Endothelial cell of umbilical vein (primary cell): Measurements from ENCODE around the gene HOXA10. TPM values are rescaled to one million over a fixed set of nuclear protein-coding genes. Genes with fewer than 3 reads are reported as not detected.

Source experiments
- BruUV-seq: library from RNA; stranded (reverse); fragments of 400-500 nt; replicated peaks from 2 replicates; lab custom pipeline; 2021; lab: Mats Ljungman, UMichigan
- CTCF ChIA-PET: fragments of 300-600, 350-600 bp; sonication (Branson Sonifier 250); formaldehyde crosslinking; loops from one replicate; lab custom pipeline; 2021; ENCODE audit warnings: antibody characterized with exemption, inconsistent platforms; lab: Charles Lee
- POLR2A ChIA-PET: fragments of 300-600, 350-600 bp; sonication (Branson Sonifier 250); formaldehyde crosslinking; loops from one replicate; lab custom pipeline; 2021; ENCODE audit warnings: antibody characterized with exemption, inconsistent platforms; lab: Charles Lee
- DNase-seq: peaks from one replicate; pipeline ENCODE4 v3.0.0-alpha.2; 2011; ENCODE audit warnings: low read depth, low spot score
- FAIRE-seq: peaks from 2 replicates; lab custom pipeline; 2011; peaks lifted over from hg19 to GRCh38; lab: Jason Lieb, UNC
- H2AFZ ChIP-seq: 2 replicates; pipeline ENCODE4 v1.6.0; 2012; ENCODE audit warnings: low read depth, low read length, control low read depth, inconsistent platforms
- H3K27ac ChIP-seq: 2 replicates; pipeline ENCODE4 v1.5.1; 2011; ENCODE audit warnings: low read depth, mild to moderate bottlenecking, control low read depth, low read length, moderate library complexity; ENCODE audit not compliant: insufficient read depth
- H3K27me3 ChIP-seq, 2 experiments: 2 replicates each; pipeline versions ENCODE4 v1.6.0 to v1.6.1; 2011; ENCODE audit warnings: low read length in 2 of 2, mixed read lengths in 1 of 2; ENCODE audit not compliant: control insufficient read depth in 2 of 2, insufficient read depth in 2 of 2
- H3K36me3 ChIP-seq, 2 experiments: 2 replicates in 1 of 2; 3 replicates in 1 of 2; pipeline ENCODE4 v1.5.1; 2011; ENCODE audit warnings: low read length in 2 of 2, mild to moderate bottlenecking in 1 of 2, moderate library complexity in 1 of 2; ENCODE audit not compliant: control insufficient read depth in 2 of 2, insufficient read depth in 2 of 2; ENCODE audit errors: extremely low read depth in 1 of 2
- H3K4me1 ChIP-seq: 3 replicates; pipeline ENCODE4 v1.5.1; 2011; ENCODE audit warnings: mild to moderate bottlenecking, low read length; ENCODE audit not compliant: control insufficient read depth, insufficient read depth; ENCODE audit errors: extremely low read depth
- H3K4me2 ChIP-seq: 2 replicates; pipeline ENCODE4 v1.6.1; 2011; ENCODE audit warnings: low read length, control low read depth, mixed read lengths; ENCODE audit not compliant: insufficient read depth
- H3K4me3 ChIP-seq, 3 experiments: fragments of 200-600 bp in 1 of 3; sonication (generic), shearing (Covaris generic) in 1 of 3; replicated peaks in 1 of 3; 2 replicates each; pipeline ENCODE4 v1.5.1; 2011 to 2016; ENCODE audit warnings: control low read depth in 3 of 3, low read length in 3 of 3, mild to moderate bottlenecking in 2 of 3, inconsistent platforms in 1 of 3, low read depth in 1 of 3, moderate library complexity in 1 of 3; ENCODE audit not compliant: insufficient read depth in 1 of 3
- H3K79me2 ChIP-seq: 2 replicates; pipeline ENCODE4 v1.6.0; 2012; ENCODE audit warnings: low read length, inconsistent platforms; ENCODE audit not compliant: control insufficient read depth, insufficient read depth
- H3K9ac ChIP-seq: replicated peaks from 2 replicates; pipeline ENCODE3; 2011; ENCODE audit warnings: low read length, control low read depth; ENCODE audit not compliant: insufficient read depth; ENCODE audit errors: extremely low read depth
- H3K9me1 ChIP-seq: replicated peaks from 3 replicates; pipeline ENCODE4 v1.6.0; 2011; ENCODE audit warnings: mild to moderate bottlenecking, low read length; ENCODE audit not compliant: control insufficient read depth, insufficient read depth; ENCODE audit errors: extremely low read depth
- H3K9me3 ChIP-seq: replicated peaks from 2 replicates; pipeline ENCODE4 v1.5.1; 2012; ENCODE audit warnings: low read length, inconsistent platforms; ENCODE audit not compliant: control insufficient read depth, insufficient read depth
- H4K20me1 ChIP-seq: replicated peaks from 2 replicates; pipeline ENCODE3; 2011; ENCODE audit warnings: mild to moderate bottlenecking, low read length; ENCODE audit not compliant: control insufficient read depth, insufficient read depth; ENCODE audit errors: extremely low read depth
- FOS ChIP-seq: IDR thresholded peaks from 2 replicates; pipeline ENCODE4 v1.6.1; 2011; ENCODE audit warnings: mild to moderate bottlenecking, low read length, moderate library complexity, borderline replicate concordance; ENCODE audit not compliant: insufficient read depth
- GATA2 ChIP-seq: IDR thresholded peaks from 2 replicates; pipeline ENCODE4 v1.7.0; 2011; ENCODE audit warnings: low read depth, mild to moderate bottlenecking, moderate library complexity, mixed read lengths, low read length; ENCODE audit not compliant: insufficient read length, insufficient read depth
- POLR2A ChIP-seq: IDR thresholded peaks from 2 replicates; pipeline ENCODE4 v1.6.1; 2012; ENCODE audit warnings: low read depth, mild to moderate bottlenecking, control low read depth, low read length
- dilution Hi-C: fragments of 300-500 bp; cut with MboI; formaldehyde crosslinking; loops from one replicate; pipeline ENCODE4 v1.15.0; 2019; ENCODE audit warnings: low sequenced_read_pairs; ENCODE audit not compliant: extremely low pct_ligation_motif_present
- intact Hi-C: fragments of 100-400 bp; cut with micrococcal nuclease; formaldehyde crosslinking; loops from one replicate; pipeline ENCODE4 v1.10.0; 2022
- polyA plus RNA-seq, 4 experiments: library from polyadenylated mRNA; depleted of rRNA in 3 of 4; stranded (reverse) in 3 of 4; unstranded in 1 of 4; fragments of >200 nt; gene quantifications; 2 replicates each; pipeline versions ENCODE4 v1.2.1 to v1.2.3, GENCODE V29; 2011 to 2012; ENCODE audit warnings: missing spikeins in 1 of 4
- total RNA-seq: library from RNA; stranded (reverse); gene quantifications from 2 replicates; pipeline ENCODE4 v1.2.3, GENCODE V29; 2021
- TF ChIP-seq, protein P1 (sequence below), 2 donors: IDR thresholded peaks; 1 replicate in 1 of 2; 2 replicates in 1 of 2; pipeline ENCODE4 v1.5.1; 2011; ENCODE audit warnings: low read length in 2 of 2, mild to moderate bottlenecking in 2 of 2, moderate library complexity in 2 of 2, control low read depth in 1 of 2, inconsistent platforms in 1 of 2, low read depth in 1 of 2; ENCODE audit not compliant: insufficient read depth in 1 of 2; ENCODE audit errors: extremely low read depth in 1 of 2

Gene HOXA10
- total and polyA plus RNA-seq, 2 donors (not counting 3 experiments of a cell fraction or from before 2014, with no cell fraction given), result 24.4 to 30.3 TPM

- dilution Hi-C loops (no loop called here), intact Hi-C loops (loop anchor here (1.0 kb wide), 1 partner anchor 8 kb away; no protein-coding TSS in a partner anchor)
- no peaks in the 10 kb centered on the region for H4K20me1 ChIP-seq
- H3K4me3 ChIP-seq, result peak overlapping the region; percentile 53 to 94 (median 69)
- no peaks in the 10 kb centered on the region for H3K36me3 ChIP-seq
- ChIA-PET POLR2A (interaction anchor here (0.7 to 1.9 kb wide), 5 partner anchors 12 to 967 kb away, joined by 3 to 6 read pairs (median 5); partner anchors contain the start of gene HOXA9), CTCF (interaction anchor here (0.6 to 8.0 kb wide), 39 partner anchors 9 to 1318 kb away, joined by 3 to 86 read pairs (median 6); partner anchors contain the start of genes HOXA3, HOXA4, HOXA5 and HOXA6)
- peak overlapping the region; percentile 96 for H3K27ac ChIP-seq
- H3K27me3 ChIP-seq, result no peaks in the 10 kb centered on the region
- no peaks in the 10 kb centered on the region for H3K9me3 ChIP-seq
- TSS peak; percentile 12 for BruUV-seq
- DNase-seq (peak; percentile 90), FAIRE-seq (peak; percentile 89)
- TF ChIP-seq, protein P1, sequence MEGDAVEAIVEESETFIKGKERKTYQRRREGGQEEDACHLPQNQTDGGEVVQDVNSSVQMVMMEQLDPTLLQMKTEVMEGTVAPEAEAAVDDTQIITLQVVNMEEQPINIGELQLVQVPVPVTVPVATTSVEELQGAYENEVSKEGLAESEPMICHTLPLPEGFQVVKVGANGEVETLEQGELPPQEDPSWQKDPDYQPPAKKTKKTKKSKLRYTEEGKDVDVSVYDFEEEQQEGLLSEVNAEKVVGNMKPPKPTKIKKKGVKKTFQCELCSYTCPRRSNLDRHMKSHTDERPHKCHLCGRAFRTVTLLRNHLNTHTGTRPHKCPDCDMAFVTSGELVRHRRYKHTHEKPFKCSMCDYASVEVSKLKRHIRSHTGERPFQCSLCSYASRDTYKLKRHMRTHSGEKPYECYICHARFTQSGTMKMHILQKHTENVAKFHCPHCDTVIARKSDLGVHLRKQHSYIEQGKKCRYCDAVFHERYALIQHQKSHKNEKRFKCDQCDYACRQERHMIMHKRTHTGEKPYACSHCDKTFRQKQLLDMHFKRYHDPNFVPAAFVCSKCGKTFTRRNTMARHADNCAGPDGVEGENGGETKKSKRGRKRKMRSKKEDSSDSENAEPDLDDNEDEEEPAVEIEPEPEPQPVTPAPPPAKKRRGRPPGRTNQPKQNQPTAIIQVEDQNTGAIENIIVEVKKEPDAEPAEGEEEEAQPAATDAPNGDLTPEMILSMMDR (IDR thresholded peaks at IDR 0.05; ENCODE audit: extremely low read depth in 1 of 2, insufficient read depth in 1 of 2, low read depth in 1 of 2, low read length in 2 of 2), result peak; percentile 93 to 97
- TF ChIP-seq POLR2A (no peak), FOS (peak; percentile 9), GATA2 (peak; percentile 19)
- H3K4me1 ChIP-seq, result peaks cover 65% of the 10 kb centered on the region
- H3K79me2 ChIP-seq, result peaks cover 94% of the 10 kb centered on the region
- peak overlapping the region; percentile 64 for H2AFZ ChIP-seq
- peak overlapping the region; percentile 95 for H3K9ac ChIP-seq
- peak overlapping the region; percentile 98 for H3K4me2 ChIP-seq
- H3K9me1 ChIP-seq, result no peaks in the 10 kb centered on the region
Observed at GRCh38 chr7:27179503-27180430, 5.6 kb upstream of the HOXA10 start.
